Activated gamma-delta T cell treated with Interleukin-2 at 50 U/mL for 16 hours (primary cell): ENCODE measurements around the gene WDR48.

Experiments
- DNase-seq: peaks from one replicate; pipeline ENCODE4 v3.0.0-alpha.2; 2020

Gene WDR48

GRCh38 chr3:39102504-39103323 is 50.9 kb downstream of the WDR48 start:
- no peak for DNase-seq

- DNase-seq: no peak
Observed at GRCh38 chr3:39103324-39103693, 51.5 kb downstream of the WDR48 start.

GRCh38 chr3:39103791-39104552 is 52.2 kb downstream of the WDR48 start:
- no peak for DNase-seq

- DNase-seq: no peak
Observed at GRCh38 chr3:39104961-39105686, 53.3 kb downstream of the WDR48 start.

- no peak for DNase-seq
Observed at GRCh38 chr3:39105687-39106063, 53.9 kb downstream of the WDR48 start.

GRCh38 chr3:39106281-39106811 is 54.5 kb downstream of the WDR48 start:
- DNase-seq: no peak

GRCh38 chr3:39106851-39107387 is 55.1 kb downstream of the WDR48 start:
- DNase-seq: no peak

- peak; percentile 47 for DNase-seq
Observed at GRCh38 chr3:39107388-39108199, 55.8 kb downstream of the WDR48 start, which contains the start of the genes GORASP1 and TTC21A. GORASP1 (minus strand) TSS chr3:39107627; CDS start chr3:39107541, 86 bp downstream. TTC21A (plus strand) TSS chr3:39107680; CDS start chr3:39107838, 158 bp downstream.

GRCh38 chr3:39108200-39108710 is 56.4 kb downstream of the WDR48 start:
- DNase-seq: peak; percentile 38

GRCh38 chr3:39109086-39109485 is 57.3 kb downstream of the WDR48 start:
- DNase-seq: no peak

- DNase-seq: no peak
Observed at GRCh38 chr3:39110041-39110639, 58.3 kb downstream of the WDR48 start.

- DNase-seq: no peak
Observed at GRCh38 chr3:39112113-39112512, 60.3 kb downstream of the WDR48 start.

- no peak for DNase-seq
Observed at GRCh38 chr3:39112535-39112934, 60.7 kb downstream of the WDR48 start.

- no peak for DNase-seq
Observed at GRCh38 chr3:39113291-39113690, 61.5 kb downstream of the WDR48 start.

GRCh38 chr3:39114456-39114855 is 62.6 kb downstream of the WDR48 start:
- DNase-seq: no peak

- DNase-seq: no peak
Observed at GRCh38 chr3:39115870-39116269, 64.1 kb downstream of the WDR48 start.

GRCh38 chr3:39118079-39118478 is 66.3 kb downstream of the WDR48 start:
- DNase-seq: no peak

GRCh38 chr3:39118931-39119660 is 67.3 kb downstream of the WDR48 start:
- no peak for DNase-seq

- DNase-seq: no peak
Observed at GRCh38 chr3:39121621-39122020, 69.8 kb downstream of the WDR48 start.

- no peak for DNase-seq
Observed at GRCh38 chr3:39122813-39123212, 71.0 kb downstream of the WDR48 start.
